Hematopoietic multipotent progenitor cell treated with erythropoietin and hydrocortisone succinate and interleukin-3 and kit ligand, for 4 days (in vitro differentiated cells): ENCODE data around the gene CASK.

ENCODE experiments used
- DNase-seq: peaks from one replicate; pipeline ENCODE4 v3.0.0-alpha.2; 2015

CASK gene, protein sequence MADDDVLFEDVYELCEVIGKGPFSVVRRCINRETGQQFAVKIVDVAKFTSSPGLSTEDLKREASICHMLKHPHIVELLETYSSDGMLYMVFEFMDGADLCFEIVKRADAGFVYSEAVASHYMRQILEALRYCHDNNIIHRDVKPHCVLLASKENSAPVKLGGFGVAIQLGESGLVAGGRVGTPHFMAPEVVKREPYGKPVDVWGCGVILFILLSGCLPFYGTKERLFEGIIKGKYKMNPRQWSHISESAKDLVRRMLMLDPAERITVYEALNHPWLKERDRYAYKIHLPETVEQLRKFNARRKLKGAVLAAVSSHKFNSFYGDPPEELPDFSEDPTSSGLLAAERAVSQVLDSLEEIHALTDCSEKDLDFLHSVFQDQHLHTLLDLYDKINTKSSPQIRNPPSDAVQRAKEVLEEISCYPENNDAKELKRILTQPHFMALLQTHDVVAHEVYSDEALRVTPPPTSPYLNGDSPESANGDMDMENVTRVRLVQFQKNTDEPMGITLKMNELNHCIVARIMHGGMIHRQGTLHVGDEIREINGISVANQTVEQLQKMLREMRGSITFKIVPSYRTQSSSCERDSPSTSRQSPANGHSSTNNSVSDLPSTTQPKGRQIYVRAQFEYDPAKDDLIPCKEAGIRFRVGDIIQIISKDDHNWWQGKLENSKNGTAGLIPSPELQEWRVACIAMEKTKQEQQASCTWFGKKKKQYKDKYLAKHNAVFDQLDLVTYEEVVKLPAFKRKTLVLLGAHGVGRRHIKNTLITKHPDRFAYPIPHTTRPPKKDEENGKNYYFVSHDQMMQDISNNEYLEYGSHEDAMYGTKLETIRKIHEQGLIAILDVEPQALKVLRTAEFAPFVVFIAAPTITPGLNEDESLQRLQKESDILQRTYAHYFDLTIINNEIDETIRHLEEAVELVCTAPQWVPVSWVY

DNA sequence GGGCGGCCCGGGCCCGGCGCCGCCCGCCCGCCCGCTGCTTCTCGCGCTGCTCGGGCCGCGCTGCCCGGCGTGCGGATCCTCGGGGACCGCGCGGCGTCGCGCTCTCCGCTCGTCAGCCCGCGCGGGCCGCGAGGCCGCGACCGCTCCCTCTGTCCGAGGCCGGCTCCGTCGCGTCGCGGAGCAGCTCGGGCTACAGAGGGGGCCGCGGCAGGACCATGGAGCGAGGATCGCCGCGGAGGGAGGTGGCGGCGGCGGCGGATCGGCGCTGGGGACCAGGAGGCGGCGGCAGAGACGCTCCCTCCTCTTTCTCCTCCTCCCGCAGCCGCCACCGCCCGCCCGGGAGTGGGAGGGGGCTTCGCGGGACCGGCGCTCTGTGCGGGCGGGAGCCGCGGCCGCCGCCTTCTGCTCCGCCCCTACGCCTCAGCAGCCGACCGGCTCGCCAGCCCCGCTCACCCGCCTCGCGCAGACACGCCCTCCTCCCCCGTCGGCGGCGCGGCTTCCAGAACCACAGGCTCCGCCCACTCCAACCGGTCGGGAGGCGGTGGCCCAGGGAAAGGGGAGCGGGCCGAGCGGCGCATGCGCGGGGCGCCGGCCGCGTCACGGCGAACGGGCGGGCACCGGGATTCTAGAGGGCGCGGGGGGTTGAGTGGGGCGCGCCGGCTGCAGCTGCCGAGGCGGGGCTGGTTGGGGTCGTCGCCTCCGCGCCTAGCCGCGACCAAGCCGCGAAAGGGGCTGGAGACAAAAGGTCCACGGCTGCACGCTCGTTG is at the start of gene CASK:
Gene CASK (minus strand): TSS at position 344 of the 767 bp plus-strand sequence. CDS start 566 bp downstream, outside the sequence.
- peak; percentile 93 for DNase-seq

DNA sequence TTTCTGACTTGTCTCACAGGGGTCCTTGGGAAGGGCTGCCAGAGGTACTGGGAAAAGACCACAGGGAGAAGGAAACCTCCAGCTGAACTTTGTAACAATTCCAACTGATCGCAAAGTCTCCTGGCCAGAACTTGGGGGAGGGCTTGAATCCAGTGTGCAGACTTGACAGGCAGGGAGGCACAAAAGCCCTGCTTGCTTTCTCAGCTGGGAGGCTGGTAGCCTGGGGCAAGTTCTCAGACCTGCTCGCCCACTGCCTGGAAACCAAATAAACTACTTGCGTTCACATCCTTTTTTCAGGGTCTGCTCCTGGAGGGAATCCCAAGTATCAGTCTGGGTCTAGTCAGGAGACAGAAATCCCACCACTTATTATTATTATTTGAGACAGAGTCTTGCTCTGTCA is 48.0 kb upstream of the CASK start:
- DNase-seq: no peak

DNA sequence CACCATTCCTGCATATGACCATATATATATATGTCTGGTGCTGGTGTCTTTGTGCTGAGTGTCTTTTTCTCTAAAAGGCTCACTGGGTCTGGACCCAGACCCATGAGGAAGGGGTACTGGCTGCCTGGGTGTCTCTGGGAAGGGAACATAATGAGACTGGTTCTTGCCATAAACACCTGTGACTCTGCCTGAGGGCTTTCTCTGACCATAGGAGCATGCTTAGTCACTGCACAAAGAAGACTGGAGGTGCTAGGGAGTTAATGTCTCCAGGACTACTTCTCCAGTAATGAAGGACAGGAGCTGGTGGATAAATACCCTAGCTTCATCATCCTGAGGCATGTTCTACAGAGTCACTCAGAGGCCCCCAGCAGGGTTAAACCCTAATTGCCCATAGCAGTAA is 47.1 kb upstream of the CASK start:
- no peak for DNase-seq

DNA sequence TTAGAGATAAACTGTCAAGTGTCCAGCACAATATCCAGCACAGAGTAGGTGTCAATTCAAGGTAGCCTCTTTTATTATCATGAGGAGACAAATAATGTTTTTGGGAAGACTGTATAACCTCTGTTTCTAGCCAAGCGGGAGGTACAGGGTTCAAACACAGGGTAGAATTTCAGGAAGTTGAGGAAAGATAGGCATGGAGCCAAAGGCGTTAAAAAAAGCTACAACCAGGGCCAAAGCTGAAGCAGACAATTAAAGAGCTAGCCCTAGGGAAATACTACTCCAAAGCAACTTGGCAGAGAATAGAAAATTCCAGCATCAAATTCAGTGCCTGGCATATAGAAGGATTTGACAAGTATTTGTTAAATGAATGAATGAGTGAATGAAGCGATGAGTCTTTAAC is 40.0 kb upstream of the CASK start:
- DNase-seq: no peak

DNA sequence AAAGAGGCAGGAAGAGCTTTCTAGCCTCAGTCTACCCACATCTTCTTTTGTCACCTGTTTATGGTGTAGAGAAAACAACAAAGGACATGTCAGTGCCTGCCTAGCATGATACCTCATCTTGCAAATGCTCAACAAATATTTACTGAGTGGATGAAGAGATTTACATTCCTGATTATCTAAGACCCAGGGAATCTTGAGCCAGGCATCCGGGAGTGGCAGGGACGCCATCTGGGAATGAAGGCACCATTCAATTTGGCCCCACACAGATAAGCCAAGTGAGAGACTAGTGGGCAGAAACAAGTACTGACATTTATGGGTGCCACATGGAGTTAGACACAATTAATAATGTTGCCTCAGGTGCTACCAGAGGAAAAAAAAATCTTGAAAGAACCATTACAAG is 36.8 kb upstream of the CASK start:
- no peak for DNase-seq

DNA sequence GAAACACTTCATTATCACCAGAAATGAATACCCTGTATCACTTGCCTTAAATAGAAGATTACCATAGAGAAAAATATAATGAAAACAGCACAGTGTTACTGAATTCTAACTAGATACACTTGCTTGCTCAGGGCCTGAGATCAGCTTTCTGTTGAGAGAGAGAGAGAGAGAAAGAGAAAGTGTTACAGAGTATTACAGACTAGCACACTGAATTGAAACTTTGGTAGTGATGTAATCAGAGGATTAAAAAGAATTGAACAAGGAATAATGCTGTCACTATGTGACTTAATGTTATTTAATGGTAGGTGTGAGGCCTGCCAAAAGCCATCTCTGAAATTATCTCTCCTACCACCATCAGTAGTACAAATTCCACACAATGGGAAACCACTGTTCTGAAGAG is 35.5 kb upstream of the CASK start:
- DNase-seq: no peak

DNA sequence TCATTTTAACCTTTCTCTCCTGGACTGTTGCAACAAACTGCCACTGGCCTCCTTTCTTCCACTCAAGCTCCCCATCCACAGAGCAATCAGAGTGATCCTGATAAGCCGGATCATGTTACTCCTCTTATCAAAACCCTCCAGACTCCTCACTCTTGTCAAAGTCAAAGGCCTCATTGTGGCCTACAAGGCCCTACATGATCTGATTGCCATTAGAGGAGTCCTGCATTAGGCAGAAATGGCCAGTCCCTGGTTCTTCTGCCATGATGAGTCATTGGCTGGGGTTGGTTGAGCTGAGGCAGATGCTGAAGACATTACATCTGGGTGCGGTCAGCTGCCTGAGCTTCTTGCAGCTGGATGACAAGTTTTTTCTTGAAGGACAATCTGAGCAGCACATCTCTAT is 32.7 kb upstream of the CASK start:
- DNase-seq: peak; percentile 47

DNA sequence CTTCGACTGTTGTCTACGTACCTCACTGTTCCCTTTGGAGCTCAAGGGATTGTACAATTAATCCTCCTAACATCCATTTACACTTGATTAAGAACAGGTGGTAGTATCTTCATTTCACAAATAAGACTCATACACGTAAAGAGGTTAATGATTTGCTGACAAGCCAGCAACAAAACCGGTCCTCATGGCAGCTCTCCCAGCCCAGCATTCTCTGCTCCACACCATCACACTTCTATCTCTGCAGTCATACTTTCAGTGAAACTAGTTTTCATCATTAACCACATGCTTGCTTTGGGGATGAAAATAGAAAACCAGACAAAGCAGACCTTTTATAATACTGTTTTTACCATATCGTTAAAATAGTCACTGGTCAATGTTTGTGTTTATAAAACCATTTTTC is 28.7 kb upstream of the CASK start:
- DNase-seq: no peak

DNA sequence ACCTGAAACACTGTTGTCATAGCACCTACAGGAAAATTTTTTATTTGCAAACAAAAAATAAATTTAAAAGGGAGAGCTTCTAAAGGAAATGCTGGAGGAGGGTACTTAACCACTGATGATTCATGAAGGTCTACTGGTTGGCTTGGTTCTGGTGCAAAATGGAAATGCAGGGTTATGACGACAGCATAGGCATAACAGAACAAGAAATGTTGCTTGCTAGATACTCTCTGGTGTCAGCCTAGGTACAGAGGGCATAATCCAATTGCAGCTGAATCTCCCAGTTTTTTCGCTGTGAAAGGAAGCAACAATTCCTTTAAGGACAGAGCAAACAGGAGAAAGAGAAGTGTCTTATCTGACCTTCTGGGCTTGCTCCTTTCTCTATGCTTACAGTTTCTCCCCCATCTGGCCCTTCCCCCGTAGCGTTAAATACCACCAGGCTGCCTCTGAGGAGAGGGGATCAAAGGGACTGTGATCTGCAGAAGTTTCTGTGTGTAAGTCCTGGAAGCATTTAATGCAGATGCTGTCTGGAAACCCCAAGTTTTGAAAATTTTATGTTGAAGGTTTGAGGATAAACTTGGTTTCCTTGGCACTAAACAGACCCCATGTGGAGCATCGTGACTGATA is 23.7 kb upstream of the CASK start:
- no peak for DNase-seq

DNA sequence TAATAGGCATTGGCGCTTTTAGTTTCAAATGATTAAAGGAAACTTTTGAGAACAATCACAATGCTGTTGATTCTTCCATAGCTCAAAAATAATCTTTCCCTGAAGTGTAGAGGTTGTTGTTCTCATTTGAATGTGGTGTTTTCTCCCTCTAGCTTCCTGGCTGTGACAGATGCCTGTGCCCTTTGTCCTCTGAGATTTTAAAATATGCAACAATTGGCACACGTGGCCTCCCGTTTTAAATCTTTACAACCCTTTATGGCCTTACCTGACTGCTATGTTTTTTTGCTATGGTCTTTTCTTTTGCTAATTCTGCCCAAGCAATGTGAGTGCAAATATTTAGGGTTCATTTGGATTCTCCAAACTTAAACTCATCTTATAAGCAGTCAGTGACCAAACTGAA is 22.9 kb upstream of the CASK start:
- no peak for DNase-seq

DNA sequence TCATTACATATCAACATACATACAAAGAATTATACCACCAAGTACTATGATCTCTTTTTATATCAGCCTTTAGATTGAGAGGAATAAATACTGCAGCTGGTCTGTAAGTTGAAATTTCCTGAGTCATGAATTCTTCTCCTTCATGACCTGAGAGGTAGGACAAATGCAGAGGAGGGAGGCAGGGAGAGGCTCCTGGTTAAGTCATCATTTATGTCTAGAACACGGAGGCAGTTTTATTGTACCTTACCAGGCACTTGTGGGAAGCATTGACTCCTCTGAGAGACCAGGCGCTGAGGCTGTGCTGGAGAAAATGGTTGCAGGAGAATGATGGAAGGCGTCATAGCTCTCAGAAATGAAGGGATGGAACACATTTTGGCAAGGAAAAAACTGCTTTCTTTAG is 12.5 kb upstream of the CASK start:
- no peak for DNase-seq

DNA sequence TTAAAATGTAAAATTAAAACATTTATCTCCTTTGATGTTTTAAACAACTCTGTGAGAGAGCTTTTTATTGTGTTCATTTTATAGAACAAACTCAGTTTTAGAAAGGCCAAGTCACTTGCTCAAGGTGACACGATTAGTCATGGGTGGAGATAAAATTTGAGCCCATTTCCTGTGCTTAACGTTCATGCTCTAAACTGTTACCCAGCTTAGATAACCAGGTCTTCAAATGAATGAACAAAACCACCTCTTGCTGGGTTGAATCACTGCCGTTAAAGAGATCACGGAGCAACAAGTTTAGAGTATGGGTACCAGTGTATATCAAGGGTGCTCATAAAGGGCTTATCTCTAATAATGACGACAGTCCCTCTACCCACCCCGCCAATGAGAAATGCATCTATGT is 10.2 kb upstream of the CASK start:
- DNase-seq: peak; percentile 31

DNA sequence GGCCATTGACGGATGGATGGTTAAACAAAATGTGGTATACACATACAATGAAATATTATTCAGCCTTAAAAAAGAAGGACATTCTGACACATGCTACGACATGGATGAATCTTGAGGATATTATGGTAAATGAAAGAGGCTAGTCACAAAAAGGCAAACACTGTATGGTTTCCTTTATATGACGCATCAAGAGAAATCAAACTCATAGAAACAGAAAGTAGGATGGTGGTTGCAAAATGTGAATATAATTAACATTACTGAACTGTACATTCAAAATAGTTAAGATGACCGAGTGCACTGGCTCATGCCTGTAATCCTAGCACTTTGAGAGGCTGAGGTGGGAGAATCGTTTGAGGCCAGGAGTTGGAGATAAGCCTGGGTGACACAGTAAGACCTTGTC is 9.5 kb upstream of the CASK start:
- DNase-seq: no peak

DNA sequence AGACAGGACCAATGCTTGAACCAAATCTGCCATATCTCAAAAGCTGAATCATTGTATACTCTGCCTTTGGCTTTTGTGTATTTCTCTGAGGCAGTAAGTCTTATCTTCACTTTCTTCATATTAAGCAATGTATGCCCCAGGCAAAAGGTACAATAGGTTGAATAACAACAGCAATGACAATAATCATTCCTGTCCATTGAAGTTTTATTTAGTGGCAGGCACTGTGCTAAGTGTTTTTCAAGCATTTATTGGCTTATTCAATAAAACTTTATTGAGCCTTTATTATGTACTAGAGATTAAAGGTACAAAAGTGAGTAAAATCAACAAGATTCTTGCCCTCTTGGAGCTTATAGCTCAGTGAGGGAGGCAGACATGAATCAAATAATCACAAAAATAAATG is 8.2 kb upstream of the CASK start:
- DNase-seq: no peak

DNA sequence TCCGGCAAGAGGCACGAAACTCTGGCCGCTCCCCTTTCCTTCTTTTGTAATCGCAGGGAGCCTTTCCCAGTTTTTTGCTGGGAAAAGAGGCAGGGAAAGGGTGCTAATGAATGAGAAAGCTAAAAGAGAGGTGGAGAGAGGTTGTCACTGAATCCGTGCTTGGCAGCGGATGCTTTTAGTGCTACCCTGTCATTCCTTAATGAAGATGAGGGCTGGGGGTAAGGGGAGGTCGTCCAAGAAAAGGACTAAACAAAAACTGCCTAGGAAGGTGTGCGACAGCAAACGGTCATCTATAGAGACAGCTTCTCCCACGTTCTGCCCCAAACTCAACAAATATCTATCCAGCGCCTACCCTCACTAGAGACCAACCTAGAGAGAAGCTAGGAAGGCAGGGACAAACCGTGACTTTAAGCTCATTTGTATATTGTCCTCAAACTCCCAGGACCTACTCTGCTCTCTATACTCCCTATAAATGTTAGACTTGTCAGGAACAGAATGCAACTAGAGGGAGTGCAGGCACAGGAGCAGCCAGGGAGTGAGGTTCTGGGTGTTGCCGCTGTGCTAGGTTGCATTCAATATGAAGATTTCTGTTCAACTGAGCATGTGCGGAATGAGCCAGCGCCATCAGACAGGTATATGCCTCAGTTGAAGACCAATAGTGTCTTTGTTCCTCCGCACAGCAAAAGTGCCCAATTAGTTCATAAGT is 777 bp upstream of the CASK start:
- peak; percentile 35 for DNase-seq

DNA sequence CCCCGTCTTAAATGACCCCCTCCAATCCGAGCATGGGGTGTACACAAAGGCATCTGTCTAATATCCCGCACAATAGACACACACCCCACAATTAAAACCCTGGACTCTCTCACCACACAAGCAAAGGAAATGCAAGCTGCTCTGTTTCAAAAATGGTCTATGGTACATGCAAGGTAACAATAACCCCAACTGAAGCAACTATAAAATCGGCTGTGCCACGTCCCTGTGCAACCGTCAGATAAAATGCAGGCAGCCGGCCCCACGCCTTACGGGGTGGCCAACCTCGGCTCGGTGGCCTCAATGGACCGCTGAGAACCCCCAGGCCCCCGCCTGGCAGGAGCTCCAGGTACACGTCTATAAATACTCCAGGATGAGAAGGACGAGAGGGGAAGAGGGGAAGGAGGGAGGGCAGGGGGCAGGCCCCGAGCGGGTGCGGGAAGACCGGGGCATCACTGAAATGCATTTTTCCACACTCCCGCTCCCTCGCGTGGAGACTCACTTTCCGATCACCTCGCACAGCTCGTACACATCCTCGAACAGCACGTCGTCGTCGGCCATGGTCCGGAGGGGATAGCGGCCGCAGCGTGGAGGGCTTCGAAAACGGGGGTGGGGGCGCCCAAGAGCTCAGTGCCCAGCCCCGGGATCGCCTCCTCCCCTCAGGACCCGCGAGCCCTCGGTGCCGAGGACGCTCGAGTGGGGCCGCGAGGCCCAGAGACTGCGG is 763 bp downstream of the CASK start:
- peak; percentile 20 for DNase-seq

DNA sequence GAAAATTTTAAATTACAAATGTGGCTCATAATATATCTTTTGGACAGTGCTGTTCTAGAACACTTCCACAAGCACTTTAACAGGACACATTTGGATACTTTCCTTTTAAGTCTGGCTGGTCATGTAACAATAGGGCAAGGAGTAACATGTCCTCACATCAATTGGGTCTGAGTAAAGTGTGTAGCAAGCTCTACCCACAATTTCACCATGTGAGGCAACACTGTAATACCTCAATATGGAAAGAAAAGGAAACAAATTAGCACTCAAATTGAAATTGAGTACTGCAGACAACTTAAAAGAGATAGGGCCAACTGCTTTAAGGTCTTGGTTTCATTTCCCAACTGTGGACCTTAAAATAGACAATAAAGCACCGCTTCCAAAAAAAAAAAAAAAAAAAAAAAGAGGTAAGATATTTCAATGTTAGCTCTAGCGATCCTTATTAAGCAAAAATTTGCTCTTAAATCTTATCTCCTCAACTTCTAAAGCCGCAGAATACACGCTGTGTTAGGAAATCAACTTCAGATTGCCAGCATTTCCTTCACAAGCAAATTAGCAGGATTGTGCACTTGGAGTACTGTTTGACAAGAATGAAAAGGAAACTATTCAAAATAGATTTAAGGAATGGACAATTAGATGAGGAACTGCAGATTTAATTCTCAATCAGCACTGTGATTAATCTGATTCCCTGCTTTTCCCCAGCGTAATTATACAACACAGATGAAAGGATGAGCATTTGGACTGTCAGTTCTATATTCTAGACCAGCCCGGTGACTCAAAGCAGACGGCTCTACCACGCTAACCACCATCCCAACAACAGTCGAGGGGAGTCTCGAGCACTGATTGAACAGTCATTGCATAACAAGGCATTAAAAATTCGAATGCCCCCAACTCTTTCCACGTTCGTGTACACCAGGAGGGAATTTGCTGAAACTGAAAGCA is 1.6 kb downstream of the CASK start:
- DNase-seq: peak; percentile 52

DNA sequence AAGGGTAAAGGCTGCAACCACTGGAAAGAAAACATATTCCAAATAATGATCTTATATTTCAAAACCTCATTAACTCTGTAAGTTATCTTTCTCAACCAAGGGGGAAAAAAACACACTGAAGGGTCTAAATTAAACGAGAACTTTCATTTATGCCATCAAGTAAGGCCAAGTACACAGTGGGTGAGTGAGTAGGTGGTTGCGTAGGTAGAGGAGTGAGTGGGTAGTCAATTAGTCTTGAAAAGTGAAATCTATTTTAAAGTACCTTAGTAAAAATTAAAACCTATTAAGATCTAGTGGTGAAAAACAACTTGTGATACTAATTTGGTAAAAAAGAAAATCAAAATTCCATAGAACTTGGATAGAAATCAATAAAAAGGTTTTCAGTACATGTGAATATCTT is 3.5 kb downstream of the CASK start:
- no peak for DNase-seq

DNA sequence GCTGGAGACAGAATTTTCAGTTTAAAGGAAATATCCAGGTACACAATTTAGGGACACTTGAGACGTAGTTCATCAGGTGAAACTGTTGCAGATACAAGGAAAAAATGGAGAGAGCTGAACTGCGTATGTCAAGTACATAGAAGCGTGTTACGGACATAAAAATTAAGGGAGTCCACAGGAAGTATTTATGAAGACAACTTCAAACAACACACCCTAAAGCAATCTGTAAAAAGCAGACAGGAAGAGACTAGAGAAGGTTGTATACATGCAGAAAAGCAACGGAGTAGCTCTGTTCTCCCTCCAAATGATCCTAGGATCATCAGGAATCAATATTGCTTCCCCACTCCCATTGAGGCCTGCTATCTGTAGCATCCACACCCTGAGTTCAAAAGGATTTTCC is 5.8 kb downstream of the CASK start:
- DNase-seq: no peak

DNA sequence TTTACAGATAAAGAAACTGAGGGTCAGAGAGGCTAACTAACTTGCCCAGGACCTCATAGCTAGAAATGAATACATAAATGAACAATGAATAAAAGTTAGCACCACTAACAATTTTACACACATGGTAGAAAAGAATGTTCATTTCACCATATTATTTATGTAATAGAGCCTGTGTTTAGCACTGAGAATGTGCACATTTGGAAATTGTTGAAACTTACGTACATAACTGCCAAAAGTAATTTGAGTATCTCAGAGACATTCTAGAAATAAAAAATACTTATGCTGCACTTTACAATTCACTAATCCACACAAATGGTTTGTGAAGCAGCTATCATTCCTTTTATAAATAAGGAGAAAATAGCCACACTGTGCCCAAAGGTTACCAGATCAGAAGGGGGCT is 9.9 kb downstream of the CASK start:
- DNase-seq: no peak
